K562 (cell line): Measurements from ENCODE around the gene YJEFN3. TPM values are rescaled to one million over a fixed set of nuclear protein-coding genes. Genes with fewer than 3 reads are reported as not detected.
A peak's percentile ranks its signal among the peaks of the same experiment; 100 is the strongest.

ENCODE experiments used
- ATAC-seq: fragments of 200-7000 bp; cut with Tn5 transposase; 3 replicates; pipeline ENCODE4 v1.9.1; 2020; ENCODE audit warnings: moderate library complexity
- BruUV-seq: library from RNA; stranded (reverse); fragments of 400-500 nt; replicated peaks from 2 replicates; lab custom pipeline; 2021; lab: Mats Ljungman, UMichigan
- CTCF ChIA-PET: fragments of 300-600 bp; formaldehyde crosslinking; extraction: SDS; loops from one replicate; lab custom pipeline; 2021; ENCODE audit warnings: low intra/inter-chr PET ratio; lab: Yijun Ruan, JAX
- POLR2A ChIA-PET: fragments of 300-600, 350-650 bp; sonication (Branson Sonifier 250); formaldehyde crosslinking; extraction: SDS; loops from one replicate; lab custom pipeline; 2021; ENCODE audit warnings: antibody characterized with exemption, inconsistent platforms; lab: Yijun Ruan, JAX
- DNase-seq, 4 experiments: peaks; one replicate each; pipeline versions ENCODE4 v3.0.0 to v3.0.0-alpha.2; 2011 to 2018; ENCODE audit warnings: low spot score in 3 of 4, mixed read lengths in 3 of 4; ENCODE audit errors: extremely low read depth in 1 of 4
- FAIRE-seq: peaks from 2 replicates; lab custom pipeline; 2011; peaks lifted over from hg19 to GRCh38; lab: Jason Lieb, UNC
- H2AFZ ChIP-seq: 2 replicates; pipeline ENCODE4 v1.6.0; 2011; ENCODE audit warnings: low read depth, low read length, control low read depth, inconsistent platforms
- H3K27ac ChIP-seq: fragments of 200-600 bp; 3 replicates; pipeline ENCODE4 v1.8.0; 2011; ENCODE audit warnings: low read depth, mild to moderate bottlenecking, control low read depth, inconsistent platforms, low read length, moderate library complexity, mixed read lengths; ENCODE audit errors: extremely low read depth
- H3K27me3 ChIP-seq, 2 experiments: fragments of 300-600 bp in 1 of 2; 2 replicates in 1 of 2; 3 replicates in 1 of 2; pipeline versions ENCODE4 v1.6.0 to v1.8.0; 2011; ENCODE audit warnings: inconsistent platforms in 2 of 2, low read length in 2 of 2, mild to moderate bottlenecking in 1 of 2, mixed read lengths in 1 of 2, moderate library complexity in 1 of 2; ENCODE audit not compliant: control insufficient read depth in 2 of 2, insufficient read depth in 2 of 2
- H3K36me3 ChIP-seq: fragments of 300-600 bp; 3 replicates; pipeline ENCODE4 v1.8.0; 2011; ENCODE audit warnings: mild to moderate bottlenecking, low read length, inconsistent platforms; ENCODE audit not compliant: control insufficient read depth, insufficient read depth
- H3K4me1 ChIP-seq, 2 experiments: fragments of 200-600 bp in 1 of 2; replicated peaks in 1 of 2; 2 replicates in 1 of 2; 3 replicates in 1 of 2; pipeline versions ENCODE4 v1.5.1 to v1.8.0; 2011; ENCODE audit warnings: inconsistent platforms in 2 of 2, low read length in 2 of 2, mild to moderate bottlenecking in 1 of 2, mixed read lengths in 1 of 2, moderate library complexity in 1 of 2; ENCODE audit not compliant: control insufficient read depth in 2 of 2, insufficient read depth in 2 of 2
- H3K4me2 ChIP-seq: 2 replicates; pipeline ENCODE4 v1.6.1; 2011; ENCODE audit warnings: low read length, control low read depth, inconsistent platforms, mixed read lengths; ENCODE audit not compliant: insufficient read depth
- H3K4me3 ChIP-seq: fragments of 200-600 bp; sonication (generic), shearing (Covaris generic); 2 replicates; pipeline ENCODE4 v1.5.1; 2016; ENCODE audit warnings: control low read depth, inconsistent platforms
- H3K79me2 ChIP-seq: fragments of 200-600 bp; 3 replicates; pipeline ENCODE4 v1.8.0; 2011; ENCODE audit warnings: low read length, inconsistent platforms; ENCODE audit not compliant: control insufficient read depth, insufficient read depth
- H3K9ac ChIP-seq, 2 experiments: 2 replicates each; pipeline versions ENCODE4 v1.6.0 to v1.6.1; 2011; ENCODE audit warnings: low read depth in 2 of 2, low read length in 2 of 2, control low read depth in 1 of 2, inconsistent platforms in 1 of 2, mild to moderate bottlenecking in 1 of 2, mixed read lengths in 1 of 2; ENCODE audit not compliant: insufficient read depth in 1 of 2
- H3K9me1 ChIP-seq: one replicate; pipeline ENCODE4 v1.6.0; 2011; ENCODE audit warnings: inconsistent platforms, mild to moderate bottlenecking, low read length, moderate library complexity; ENCODE audit not compliant: control insufficient read depth, insufficient read depth
- H3K9me3 ChIP-seq: replicated peaks from 2 replicates; pipeline ENCODE4 v1.5.1; 2011; ENCODE audit warnings: low read depth, low read length, inconsistent platforms; ENCODE audit not compliant: control insufficient read depth, insufficient read depth
- H4K20me1 ChIP-seq: replicated peaks from 2 replicates; pipeline ENCODE4 v1.6.1; 2011; ENCODE audit warnings: low read length, inconsistent platforms, mixed read lengths; ENCODE audit not compliant: control insufficient read depth, insufficient read depth
- ZBTB26 ChIP-seq: fragments of 450-650 bp; formaldehyde crosslinking; IDR thresholded peaks from 2 replicates; pipeline ENCODE4 v1.4.0; 2022; ENCODE audit warnings: missing genetic modification characterization
- ZNF174 ChIP-seq: fragments of 250-450 bp; sonication (Bioruptor Pico); IDR thresholded peaks from 2 replicates; pipeline ENCODE4 v1.4.0; 2020; ENCODE audit warnings: mild to moderate bottlenecking
- WGBS: fragments of 100-300 bp; shearing (Covaris generic); methylation state at CpG from one replicate; pipeline ENCODE4 v1.1.6; 2016; ENCODE audit warnings: low coverage, mixed read lengths; ENCODE audit not compliant: insufficient coverage; ENCODE audit errors: missing lambda C conversion rate; 5-methylcytosine and 5-hydroxymethylcytosine counted together
- in situ Hi-C: fragments of 300-500 bp; cut with MboI; formaldehyde crosslinking; loops from 4 replicates; pipeline ENCODE4 v1.15.0; 2018; ENCODE audit warnings: inconsistent platforms, mixed read lengths
- intact Hi-C: fragments of 100-400 bp; cut with micrococcal nuclease; formaldehyde crosslinking; loops from 2 replicates; pipeline ENCODE4 v1.14.2; 2022
- polyA plus RNA-seq, 8 experiments: library from polyadenylated mRNA; depleted of rRNA in 4 of 8; stranded (reverse) in 5 of 8; unstranded in 3 of 8; fragments of >200 nt; fragmentation: Nextera tagmentation in 2 of 8; fragmentation: Illumina TruSeq in 1 of 8; extraction: Ambion mirVana in 2 of 8; extraction: Trizol in 1 of 8; gene quantifications; 2 replicates each; pipeline versions ENCODE4 v1.2.1 to v1.2.3, GENCODE V29; 2011 to 2014; ENCODE audit warnings: inconsistent platforms in 1 of 8, missing spikeins in 1 of 8
- total RNA-seq, 7 experiments: library from RNA; depleted of rRNA in 6 of 7; stranded (reverse); fragments of >200 nt in 6 of 7; fragmentation: Illumina TruSeq in 2 of 7; extraction: Trizol in 2 of 7; gene quantifications; 2 replicates each; pipeline versions ENCODE4 v1.2.1 to v1.2.3, GENCODE V29; 2011 to 2021; ENCODE audit warnings: low replicate concordance in 1 of 7
- TF ChIP-seq, protein P1 (sequence below), 3 experiments: IDR thresholded peaks in 2 of 3; conservative IDR thresholded peaks in 1 of 3; 2 replicates each; pipeline ENCODE4 v1.5.1; 2011 to 2012; ENCODE audit warnings: low read length in 3 of 3, mild to moderate bottlenecking in 3 of 3, control low read depth in 2 of 3, improper control_type of control experiment in 1 of 3, inconsistent platforms in 1 of 3, low read depth in 1 of 3, mixed read lengths in 1 of 3, moderate library complexity in 1 of 3; ENCODE audit not compliant: insufficient read depth in 2 of 3
- TF ChIP-seq, protein P2 (sequence below), 2 experiments: fragments of 450-650 bp; formaldehyde crosslinking in 1 of 2; IDR thresholded peaks; 2 replicates each; pipeline versions ENCODE4 v1.4.0 to v1.6.1; 2014 to 2020; ENCODE audit warnings: mild to moderate bottlenecking in 2 of 2, borderline replicate concordance in 1 of 2, low read depth in 1 of 2
- TF ChIP-seq, protein P3 (sequence below): fragments of 250-450 bp; sonication (Bioruptor Pico); IDR thresholded peaks from 2 replicates; pipeline ENCODE4 v1.4.0; 2020; ENCODE audit warnings: mild to moderate bottlenecking, moderate library complexity

YJEFN3 gene
- total and polyA plus RNA-seq, 9 of the 15 experiments (the other 6 are each of a cell fraction or from before 2014, with no cell fraction given) = 0.04 to 5.8 (median 1.3) TPM; not detected in 1

DNA sequence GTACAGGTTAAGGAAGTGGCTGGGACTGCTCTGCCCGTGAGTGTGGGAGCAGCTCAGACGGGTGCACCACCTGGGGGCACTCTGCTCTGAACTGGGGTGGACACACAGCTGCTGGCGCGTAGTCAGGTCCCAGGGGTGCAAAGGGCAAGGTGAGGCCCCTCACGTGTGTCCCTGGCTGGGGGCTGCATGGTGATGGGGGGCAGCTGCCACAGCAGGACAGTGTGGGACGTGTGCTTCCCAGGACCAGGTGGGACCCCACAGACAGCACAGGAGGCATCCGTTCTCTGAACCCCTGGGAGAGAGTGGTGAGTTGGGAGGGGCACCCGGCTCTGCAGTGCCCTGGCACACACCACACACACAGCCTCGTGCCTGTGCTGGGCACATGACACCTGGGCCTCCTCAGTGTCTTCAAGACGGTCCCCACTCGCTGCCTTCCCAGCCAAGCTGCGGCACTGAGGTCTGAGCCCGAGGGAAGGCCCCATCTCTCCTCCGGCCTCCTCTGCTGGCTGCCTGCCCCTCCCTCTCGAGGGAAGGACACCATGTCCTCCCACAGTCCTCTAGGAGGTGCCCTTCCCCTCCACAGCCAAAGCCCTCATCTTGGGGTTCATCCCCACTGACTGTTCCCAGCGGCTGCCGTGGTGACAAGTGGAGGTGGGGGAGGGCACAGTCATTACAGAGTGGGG lies 34.1 kb downstream of the YJEFN3 start:
- WGBS = 29% methylated on average over 14 of the region's 17 CpGs
- no peaks in the 10 kb centered on the region for H3K79me2 ChIP-seq
- peaks cover 7% of the 10 kb centered on the region; the same call in 1 of the 2 replicates for H4K20me1 ChIP-seq
- DNase-seq = peak in 3 of 4 experiments; percentile 38 to 55 (median 53)
- no peak overlapping the region for H3K27ac ChIP-seq
- no peaks in the 10 kb centered on the region for H3K9me3 ChIP-seq
- FAIRE-seq = peak; percentile 75
- H3K4me2 ChIP-seq = no peak overlapping the region
- ChIA-PET CTCF (interaction anchor here (0.7 kb wide), 1 partner anchor 80 kb away, joined by 4 read pairs; the partner anchor contains the start of gene GMIP), POLR2A (interaction anchor here (0.6 kb wide), 1 partner anchor 54 kb away, joined by 3 read pairs; no protein-coding TSS in a partner anchor)
- H3K9ac ChIP-seq = peak overlapping the region in 1 of 2 experiments; percentile 58; a peak in 1 of 4 replicates
- no peak overlapping the region for H2AFZ ChIP-seq
- no peaks in the 10 kb centered on the region for H3K36me3 ChIP-seq
- in situ Hi-C loops = no loop called here
- no TSS peak for BruUV-seq
- peaks cover 0 to 21% of the 10 kb centered on the region in 2 experiments; a peak in 3 of 5 replicates for H3K27me3 ChIP-seq
- intact Hi-C loops = loop anchor here (10.0 kb wide), 1 partner anchor 182 kb away; no protein-coding TSS in a partner anchor
- no peaks in the 10 kb centered on the region for H3K9me1 ChIP-seq
- H3K4me1 ChIP-seq = peaks cover 0 to 19% of the 10 kb centered on the region in 2 experiments; a peak in 2 of 5 replicates
- peak; percentile 89 for ATAC-seq
- H3K4me3 ChIP-seq = no peak overlapping the region
- TF ChIP-seq, protein P1, sequence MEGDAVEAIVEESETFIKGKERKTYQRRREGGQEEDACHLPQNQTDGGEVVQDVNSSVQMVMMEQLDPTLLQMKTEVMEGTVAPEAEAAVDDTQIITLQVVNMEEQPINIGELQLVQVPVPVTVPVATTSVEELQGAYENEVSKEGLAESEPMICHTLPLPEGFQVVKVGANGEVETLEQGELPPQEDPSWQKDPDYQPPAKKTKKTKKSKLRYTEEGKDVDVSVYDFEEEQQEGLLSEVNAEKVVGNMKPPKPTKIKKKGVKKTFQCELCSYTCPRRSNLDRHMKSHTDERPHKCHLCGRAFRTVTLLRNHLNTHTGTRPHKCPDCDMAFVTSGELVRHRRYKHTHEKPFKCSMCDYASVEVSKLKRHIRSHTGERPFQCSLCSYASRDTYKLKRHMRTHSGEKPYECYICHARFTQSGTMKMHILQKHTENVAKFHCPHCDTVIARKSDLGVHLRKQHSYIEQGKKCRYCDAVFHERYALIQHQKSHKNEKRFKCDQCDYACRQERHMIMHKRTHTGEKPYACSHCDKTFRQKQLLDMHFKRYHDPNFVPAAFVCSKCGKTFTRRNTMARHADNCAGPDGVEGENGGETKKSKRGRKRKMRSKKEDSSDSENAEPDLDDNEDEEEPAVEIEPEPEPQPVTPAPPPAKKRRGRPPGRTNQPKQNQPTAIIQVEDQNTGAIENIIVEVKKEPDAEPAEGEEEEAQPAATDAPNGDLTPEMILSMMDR (IDR thresholded peaks at IDR 0.05 in 2 of 3, conservative IDR thresholded peaks at IDR 0.05 in 1 of 3; ENCODE audit: insufficient read depth in 2 of 3, low read depth in 1 of 3, low read length in 3 of 3) = peak; percentile 56 to 68 (median 57)
- TF ChIP-seq, protein P2, sequence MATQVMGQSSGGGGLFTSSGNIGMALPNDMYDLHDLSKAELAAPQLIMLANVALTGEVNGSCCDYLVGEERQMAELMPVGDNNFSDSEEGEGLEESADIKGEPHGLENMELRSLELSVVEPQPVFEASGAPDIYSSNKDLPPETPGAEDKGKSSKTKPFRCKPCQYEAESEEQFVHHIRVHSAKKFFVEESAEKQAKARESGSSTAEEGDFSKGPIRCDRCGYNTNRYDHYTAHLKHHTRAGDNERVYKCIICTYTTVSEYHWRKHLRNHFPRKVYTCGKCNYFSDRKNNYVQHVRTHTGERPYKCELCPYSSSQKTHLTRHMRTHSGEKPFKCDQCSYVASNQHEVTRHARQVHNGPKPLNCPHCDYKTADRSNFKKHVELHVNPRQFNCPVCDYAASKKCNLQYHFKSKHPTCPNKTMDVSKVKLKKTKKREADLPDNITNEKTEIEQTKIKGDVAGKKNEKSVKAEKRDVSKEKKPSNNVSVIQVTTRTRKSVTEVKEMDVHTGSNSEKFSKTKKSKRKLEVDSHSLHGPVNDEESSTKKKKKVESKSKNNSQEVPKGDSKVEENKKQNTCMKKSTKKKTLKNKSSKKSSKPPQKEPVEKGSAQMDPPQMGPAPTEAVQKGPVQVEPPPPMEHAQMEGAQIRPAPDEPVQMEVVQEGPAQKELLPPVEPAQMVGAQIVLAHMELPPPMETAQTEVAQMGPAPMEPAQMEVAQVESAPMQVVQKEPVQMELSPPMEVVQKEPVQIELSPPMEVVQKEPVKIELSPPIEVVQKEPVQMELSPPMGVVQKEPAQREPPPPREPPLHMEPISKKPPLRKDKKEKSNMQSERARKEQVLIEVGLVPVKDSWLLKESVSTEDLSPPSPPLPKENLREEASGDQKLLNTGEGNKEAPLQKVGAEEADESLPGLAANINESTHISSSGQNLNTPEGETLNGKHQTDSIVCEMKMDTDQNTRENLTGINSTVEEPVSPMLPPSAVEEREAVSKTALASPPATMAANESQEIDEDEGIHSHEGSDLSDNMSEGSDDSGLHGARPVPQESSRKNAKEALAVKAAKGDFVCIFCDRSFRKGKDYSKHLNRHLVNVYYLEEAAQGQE (IDR thresholded peaks at IDR 0.05; ENCODE audit: borderline replicate concordance) = peak; percentile 50; the same call in 1 of the 2 replicates
- TF ChIP-seq, protein P2 (CRISPR knock-in tag; IDR thresholded peaks at IDR 0.05; ENCODE audit: low read depth) = no peak
- TF ChIP-seq ZNF174 (CRISPR knock-in tag) = no peak
- TF ChIP-seq, protein P3, sequence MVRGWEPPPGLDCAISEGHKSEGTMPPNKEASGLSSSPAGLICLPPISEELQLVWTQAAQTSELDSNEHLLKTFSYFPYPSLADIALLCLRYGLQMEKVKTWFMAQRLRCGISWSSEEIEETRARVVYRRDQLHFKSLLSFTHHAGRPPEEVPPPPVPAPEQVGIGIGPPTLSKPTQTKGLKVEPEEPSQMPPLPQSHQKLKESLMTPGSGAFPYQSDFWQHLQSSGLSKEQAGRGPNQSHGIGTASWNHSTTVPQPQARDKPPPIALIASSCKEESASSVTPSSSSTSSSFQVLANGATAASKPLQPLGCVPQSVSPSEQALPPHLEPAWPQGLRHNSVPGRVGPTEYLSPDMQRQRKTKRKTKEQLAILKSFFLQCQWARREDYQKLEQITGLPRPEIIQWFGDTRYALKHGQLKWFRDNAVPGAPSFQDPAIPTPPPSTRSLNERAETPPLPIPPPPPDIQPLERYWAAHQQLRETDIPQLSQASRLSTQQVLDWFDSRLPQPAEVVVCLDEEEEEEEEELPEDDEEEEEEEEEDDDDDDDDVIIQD (CRISPR knock-in tag) = no peak
- no peak for TF ChIP-seq ZBTB26 (CRISPR knock-in tag)
